Pancreas (tissue), 10 donors: ENCODE data around the gene POLDIP3. TPM values are rescaled to one million over a fixed set of nuclear protein-coding genes. Genes with fewer than 3 reads are reported as not detected.

Source experiments
- ATAC-seq, 4 donors: fragments of 200-7000 bp; cut with Tn5 transposase; one replicate each; pipeline versions ENCODE4 v1.8.0 to v1.9.1; 2020; ENCODE audit warnings: mild to moderate bottlenecking in 4 of 4, moderate library complexity in 4 of 4
- DNase-seq, 6 donors: peaks; one replicate each; pipeline ENCODE4 v3.0.0-alpha.2; 2020
- FAIRE-seq: peaks from 2 replicates; lab custom pipeline; 2012; peaks lifted over from hg19 to GRCh38; lab: Jason Lieb, UNC
- H3K27ac ChIP-seq, 4 donors: fragments of 200-600 bp; sonication (generic); 1 replicate in 3 of 4; 2 replicates in 1 of 4; pipeline versions ENCODE4 v1.5.0 to v1.8.0; 2020
- H3K27me3 ChIP-seq, 4 donors: fragments of 200-600 bp; one replicate each; pipeline ENCODE4 v1.8.0; 2021
- H3K36me3 ChIP-seq, 3 donors: fragments of 200-600 bp; sonication (generic) in 1 of 3; one replicate each; pipeline versions ENCODE4 v1.5.0 to v1.8.0; 2020 to 2021
- H3K4me1 ChIP-seq, 3 donors: fragments of 200-600 bp; one replicate each; pipeline ENCODE4 v1.8.0; 2021
- H3K4me3 ChIP-seq, 4 donors: fragments of 200-600 bp; sonication (generic) in 2 of 4; one replicate each; pipeline versions ENCODE4 v1.5.0 to v1.8.0; 2020 to 2021
- H3K9me3 ChIP-seq, 4 donors: fragments of 200-600 bp; one replicate each; pipeline ENCODE4 v1.8.0; 2021
- CTCF ChIP-seq, 4 donors: fragments of 200-600 bp; sonication (generic) in 3 of 4; IDR thresholded peaks; one replicate each; pipeline versions ENCODE4 v1.5.0 to v1.8.0; 2021; ENCODE audit warnings: antibody characterized with exemption in 4 of 4
- WGBS, 2 donors: extraction: QIAGEN DNeasy Blood & Tissue Kit; methylation state at CpG; one replicate each; pipeline ENCODE4 v1.1.7; 2013; 5-methylcytosine and 5-hydroxymethylcytosine counted together
- intact Hi-C, 3 donors: fragments of 100-400 bp; cut with DNase I; formaldehyde crosslinking; loops; one replicate each; pipeline versions ENCODE4 v1.11.1 to v1.14.2; 2022
- polyA plus RNA-seq, 2 donors: library from polyadenylated mRNA; stranded (reverse); fragments of 200-250 nt; gene quantifications; one replicate each; pipeline ENCODE4 v1.2.3, GENCODE V29; 2013
- total RNA-seq, 6 donors: library from RNA; stranded (reverse); fragmentation: NEBNext Ultra II Directional in 4 of 6; extraction: Animal tissue kit (Norgen Biotek cat#: 25700) in 4 of 6; gene quantifications; one replicate each; pipeline versions ENCODE4 v1.2.1 to v1.2.4, GENCODE V29; 2021 to 2023
- donor health status: healthy with polysubstance abuse.
- donor health status: DM: no; HTN: no; CAD: no; lungs with moderate emphysema.
- donor health status: DM: no; HTN: no; CAD: no.
- donor health status: control.
- donor health status: control.
- donor health status: Bipolar disorder and iron deficiency.
- donor health status: DM: yes; HTN: yes; CAD: no.
- donor health status: DM: no; HTN: no; CAD: no.
- donor health status: DM: no; HTN: no; CAD: no.
- donor health status: DM: yes; HTN: yes; CAD: no.

POLDIP3 gene
- total and polyA plus RNA-seq, 8 donors: 14.6 to 35.2 (median 28.2) TPM

- intact Hi-C loops: no loop called here
- DNase-seq (no peak), ATAC-seq (no peak), FAIRE-seq (no peak)
- H3K27ac ChIP-seq: no peak overlapping the region
- H3K36me3 ChIP-seq: peaks cover 0 to 68% (median 21%) of the 10 kb centered on the region in 3 donors
- TF ChIP-seq CTCF (IDR thresholded peaks at IDR 0.05): no peak
- H3K9me3 ChIP-seq: no peaks in the 10 kb centered on the region
- no peaks in the 10 kb centered on the region for H3K27me3 ChIP-seq
- H3K4me1 ChIP-seq: no peaks in the 10 kb centered on the region
- WGBS, 2 donors: 93 to 96% methylated on average over 23 to 25 of the region's 25 CpGs
- no peak overlapping the region for H3K4me3 ChIP-seq
Observed at GRCh38 chr22:42626951-42627625, 12.4 kb upstream of the POLDIP3 start.

GRCh38 chr22:42626431-42626830, 11.7 kb upstream of the POLDIP3 start:
- peaks cover 0 to 62% (median 21%) of the 10 kb centered on the region in 3 donors for H3K36me3 ChIP-seq

GRCh38 chr22:42625416-42625815, 10.7 kb upstream of the POLDIP3 start:
- FAIRE-seq (no peak), ATAC-seq (no peak), DNase-seq (no peak)
- no peak overlapping the region for H3K27ac ChIP-seq
- no peaks in the 10 kb centered on the region for H3K9me3 ChIP-seq
- H3K4me1 ChIP-seq: no peaks in the 10 kb centered on the region
- H3K36me3 ChIP-seq: peaks cover 0 to 52% (median 15%) of the 10 kb centered on the region in 3 donors
- no peaks in the 10 kb centered on the region for H3K27me3 ChIP-seq
- intact Hi-C loops: no loop called here
- no peak for TF ChIP-seq CTCF (IDR thresholded peaks at IDR 0.05)
- 85 to 86% methylated on average over 15 of the region's 15 CpGs for whole genome bisulfite sequencing, 2 donors
- no peak overlapping the region for H3K4me3 ChIP-seq

More at GRCh38 chr22:42626431-42626830, 11.7 kb upstream of the POLDIP3 start:
- H3K4me3 ChIP-seq: no peak overlapping the region
- ATAC-seq: no peak
- no peak for TF ChIP-seq CTCF (IDR thresholded peaks at IDR 0.05)
- no peak overlapping the region for H3K27ac ChIP-seq
- no peak for DNase-seq
- WGBS, 2 donors: 93 to 95% methylated on average over 7 of the region's 7 CpGs
- no peak for FAIRE-seq
- intact Hi-C loops: no loop called here
- H3K27me3 ChIP-seq: no peaks in the 10 kb centered on the region
- no peaks in the 10 kb centered on the region for H3K9me3 ChIP-seq
- no peaks in the 10 kb centered on the region for H3K4me1 ChIP-seq

GRCh38 chr22:42624551-42625106, 9.9 kb upstream of the POLDIP3 start:
- H3K27me3 ChIP-seq: no peaks in the 10 kb centered on the region
- no peak overlapping the region for H3K27ac ChIP-seq
- no peak overlapping the region for H3K4me3 ChIP-seq
- intact Hi-C loops: no loop called here
- no peak for ATAC-seq
- DNase-seq: no peak
- FAIRE-seq: no peak
- H3K4me1 ChIP-seq: no peaks in the 10 kb centered on the region
- no peak for TF ChIP-seq CTCF (IDR thresholded peaks at IDR 0.05)
- no peaks in the 10 kb centered on the region for H3K9me3 ChIP-seq
- WGBS, 2 donors: 78 to 83% methylated on average over 12 of the region's 12 CpGs
- peaks cover 0 to 45% (median 15%) of the 10 kb centered on the region in 3 donors for H3K36me3 ChIP-seq
